GM18858 (cell line): ENCODE measurements around the gene LINC01488.

Experiments used
- ATAC-seq: cut with Tn5 transposase; IDR thresholded peaks from one replicate; pipeline ENCODE4 v1.9.1; 2021; ENCODE audit not compliant: unreplicated experiment

LINC01488 gene

GRCh38 chr11:69481393-69481844 is at the start of gene LINC01488:
Gene LINC01488 (plus strand): TSS chr11:69481663.
- ATAC-seq = no peak

DNA sequence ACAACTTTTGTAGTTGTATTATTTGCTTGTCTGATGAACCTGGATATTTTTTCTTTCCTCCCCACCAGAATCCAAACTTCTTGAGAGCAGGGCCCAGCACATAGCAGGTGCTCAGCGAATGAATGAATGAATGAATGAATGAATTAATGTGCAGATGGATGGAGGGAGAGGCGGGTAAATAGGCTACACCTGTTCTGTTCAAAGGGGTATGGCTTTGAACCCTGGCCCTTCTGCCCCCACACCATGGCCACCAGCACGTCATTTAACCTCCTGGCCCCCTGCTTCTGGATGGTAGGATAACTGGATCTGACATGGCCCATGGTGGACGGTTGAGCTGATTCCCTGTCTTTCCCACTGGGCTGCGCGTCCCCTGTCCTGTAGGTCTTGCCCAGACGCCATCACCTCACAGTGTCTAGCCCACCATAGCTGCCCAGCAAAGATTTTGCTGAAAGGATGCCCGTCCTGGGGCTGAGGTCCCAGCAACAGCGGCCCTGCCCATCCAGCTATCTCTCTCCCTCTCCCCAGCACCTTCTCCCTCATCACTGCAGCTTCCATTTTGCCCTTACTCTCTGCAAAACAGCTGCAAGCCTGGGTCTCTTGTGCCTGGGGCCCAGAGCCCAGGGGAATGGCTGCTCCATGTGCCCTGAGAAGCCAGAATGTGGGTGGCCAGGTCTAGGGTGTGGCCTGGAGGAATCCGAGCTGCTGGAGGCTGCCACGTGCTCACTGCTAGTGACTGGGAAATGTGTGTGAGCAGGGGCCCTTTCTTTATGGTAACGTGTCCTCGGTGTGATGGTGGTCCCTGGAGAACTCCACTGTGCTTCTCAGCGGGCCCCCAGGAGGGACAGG is 49.3 kb upstream of the LINC01488 start:
- ATAC-seq = no peak

GRCh38 chr11:69433741-69434140 is 47.7 kb upstream of the LINC01488 start:
- no peak for ATAC-seq

GRCh38 chr11:69434471-69434931 is 47.0 kb upstream of the LINC01488 start:
- ATAC-seq = no peak

GRCh38 chr11:69435161-69435986 is 46.1 kb upstream of the LINC01488 start:
- ATAC-seq = no peak

DNA sequence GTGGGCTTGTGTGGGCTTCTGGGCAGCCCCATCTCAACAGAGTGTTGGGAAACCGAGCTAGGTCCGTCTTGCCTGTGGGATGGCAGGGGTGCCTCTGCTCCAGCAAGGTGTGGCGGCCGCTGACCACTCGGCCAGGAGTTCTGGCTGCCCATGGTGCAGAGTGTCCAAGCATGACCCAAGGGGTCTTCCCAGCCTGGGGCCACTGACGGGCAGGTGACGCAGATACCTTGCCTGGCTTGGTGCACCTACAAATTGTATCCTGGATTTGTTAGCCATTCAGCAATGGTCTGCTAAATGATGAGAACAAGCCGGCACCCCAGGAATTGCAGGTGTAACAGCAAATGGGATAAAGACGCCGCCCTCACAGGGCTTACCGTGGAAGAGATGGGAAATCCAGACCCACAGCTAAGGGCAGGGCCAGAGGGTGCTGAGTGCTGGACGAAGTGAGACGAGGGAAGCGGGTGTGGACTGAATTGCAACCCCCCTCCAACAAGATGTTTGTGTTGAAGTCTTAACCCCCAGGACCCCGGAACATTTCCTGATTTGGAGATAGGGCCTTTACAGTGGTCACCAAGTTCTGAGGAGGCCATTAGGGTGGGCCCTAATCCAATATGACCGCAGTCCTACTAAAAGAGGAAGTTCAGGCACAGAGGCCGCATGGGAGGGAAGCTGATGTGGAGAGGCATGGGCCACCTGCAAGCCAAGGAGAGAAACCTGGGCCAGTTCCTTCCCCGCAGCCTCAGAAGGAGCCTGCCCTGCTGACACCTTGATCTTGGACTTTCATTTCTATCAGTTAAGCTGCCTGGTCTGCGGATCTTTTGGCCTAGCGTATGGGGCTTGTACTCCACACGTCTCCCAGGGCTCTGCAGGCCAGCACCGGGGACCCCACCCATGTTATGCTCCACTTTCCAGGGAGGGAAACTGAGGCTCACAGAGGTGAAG is 45.2 kb upstream of the LINC01488 start:
- ATAC-seq = no peak

- no peak for ATAC-seq
Observed at GRCh38 chr11:69437001-69437875, 44.2 kb upstream of the LINC01488 start.

DNA sequence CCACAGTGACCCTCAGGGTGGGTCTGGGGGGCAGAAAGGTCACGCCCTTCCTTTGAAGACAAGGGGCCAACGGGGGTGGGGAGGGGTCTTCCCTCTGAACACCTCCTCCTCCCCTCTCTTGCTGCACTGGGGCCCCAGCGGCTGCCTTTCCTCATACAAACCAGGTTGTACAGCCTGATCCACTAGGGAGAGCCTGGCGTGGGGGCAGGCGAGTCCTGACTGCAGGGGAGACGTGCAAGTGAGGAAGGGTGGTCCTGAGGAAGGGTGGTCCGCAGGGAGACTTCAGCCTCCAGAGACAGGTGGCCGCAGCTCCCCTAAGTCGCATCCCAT is 43.6 kb upstream of the LINC01488 start:
- no peak for ATAC-seq

- ATAC-seq = no peak
Observed at GRCh38 chr11:69438286-69438920, 43.1 kb upstream of the LINC01488 start.

DNA sequence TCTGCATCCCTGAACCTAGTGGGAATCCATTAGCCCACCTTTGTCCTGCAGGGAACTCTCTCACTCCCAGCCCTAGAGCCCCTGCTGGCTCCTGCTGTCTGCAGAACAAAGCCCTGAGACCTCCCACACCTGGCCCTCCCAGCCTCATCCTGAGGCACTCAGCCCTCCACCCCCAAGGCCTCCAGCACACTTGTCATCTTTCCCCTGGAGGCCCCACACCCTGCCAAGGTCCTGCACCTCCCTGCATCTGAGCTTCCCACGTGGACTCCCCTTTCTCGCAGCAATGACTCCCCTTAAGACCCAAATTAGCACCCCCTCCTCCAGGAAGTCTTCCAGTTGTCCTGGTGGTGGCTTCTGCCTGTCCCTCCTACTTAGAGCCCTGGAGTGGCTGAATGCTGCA is 42.3 kb upstream of the LINC01488 start:
- ATAC-seq = no peak

DNA sequence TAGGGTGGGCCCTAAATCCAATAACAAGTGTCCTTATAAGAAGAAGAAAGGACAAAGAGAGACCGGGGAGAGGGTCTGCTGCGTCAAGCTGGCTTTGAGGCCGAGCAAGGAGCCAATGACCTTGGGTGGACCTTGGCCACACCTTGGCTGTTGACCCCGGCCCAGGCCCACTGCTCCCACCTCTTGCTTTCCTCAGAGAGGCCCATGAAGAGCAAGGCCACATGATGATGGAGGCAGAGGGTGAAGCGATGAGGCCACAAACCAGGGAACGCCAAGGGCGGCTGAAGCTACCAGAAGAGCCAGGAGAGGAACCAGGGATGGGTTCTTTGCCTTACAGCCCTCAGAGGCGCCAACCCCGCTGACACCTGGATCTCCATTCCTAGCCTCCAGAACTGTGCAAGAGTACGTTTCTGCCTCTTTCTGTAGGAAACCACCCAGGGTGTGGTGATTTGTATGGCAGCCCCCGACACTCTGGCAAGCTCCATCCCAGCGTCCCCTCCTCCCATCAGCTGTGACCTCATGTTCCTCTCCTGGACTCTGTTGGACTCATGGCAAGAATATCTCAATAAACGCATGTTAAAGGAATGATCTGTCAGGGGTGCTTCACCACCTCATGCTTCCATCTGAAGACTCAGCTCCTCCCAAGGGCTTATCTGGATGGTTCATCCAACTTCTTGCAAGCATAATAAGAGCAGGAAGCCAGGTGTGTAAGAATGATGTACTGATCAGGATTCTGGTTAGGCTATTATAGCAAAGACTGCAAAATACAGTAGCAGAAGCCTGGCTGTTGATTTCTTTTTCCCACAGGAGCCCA is 41.6 kb upstream of the LINC01488 start:
- no peak for ATAC-seq

- no peak for ATAC-seq
Observed at GRCh38 chr11:69440876-69441275, 40.6 kb upstream of the LINC01488 start.

- ATAC-seq = no peak
Observed at GRCh38 chr11:69442012-69442806, 39.3 kb upstream of the LINC01488 start.

DNA sequence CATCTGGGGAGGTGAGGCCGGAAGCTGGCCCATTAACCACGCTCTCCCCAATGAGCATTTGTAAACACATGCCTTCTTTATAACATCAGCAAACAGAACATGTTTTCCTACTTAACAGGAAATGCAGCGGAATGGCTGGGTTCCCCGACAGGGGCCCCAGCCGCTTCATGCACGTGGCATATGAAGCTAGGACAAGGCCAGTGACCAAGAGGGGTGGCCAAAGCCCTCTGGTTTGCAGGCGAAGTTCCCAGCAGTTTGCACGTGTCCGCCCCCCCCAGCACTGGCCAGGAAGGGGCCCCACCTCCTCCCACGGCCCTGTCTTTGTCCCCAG is 38.7 kb upstream of the LINC01488 start:
- no peak for ATAC-seq

DNA sequence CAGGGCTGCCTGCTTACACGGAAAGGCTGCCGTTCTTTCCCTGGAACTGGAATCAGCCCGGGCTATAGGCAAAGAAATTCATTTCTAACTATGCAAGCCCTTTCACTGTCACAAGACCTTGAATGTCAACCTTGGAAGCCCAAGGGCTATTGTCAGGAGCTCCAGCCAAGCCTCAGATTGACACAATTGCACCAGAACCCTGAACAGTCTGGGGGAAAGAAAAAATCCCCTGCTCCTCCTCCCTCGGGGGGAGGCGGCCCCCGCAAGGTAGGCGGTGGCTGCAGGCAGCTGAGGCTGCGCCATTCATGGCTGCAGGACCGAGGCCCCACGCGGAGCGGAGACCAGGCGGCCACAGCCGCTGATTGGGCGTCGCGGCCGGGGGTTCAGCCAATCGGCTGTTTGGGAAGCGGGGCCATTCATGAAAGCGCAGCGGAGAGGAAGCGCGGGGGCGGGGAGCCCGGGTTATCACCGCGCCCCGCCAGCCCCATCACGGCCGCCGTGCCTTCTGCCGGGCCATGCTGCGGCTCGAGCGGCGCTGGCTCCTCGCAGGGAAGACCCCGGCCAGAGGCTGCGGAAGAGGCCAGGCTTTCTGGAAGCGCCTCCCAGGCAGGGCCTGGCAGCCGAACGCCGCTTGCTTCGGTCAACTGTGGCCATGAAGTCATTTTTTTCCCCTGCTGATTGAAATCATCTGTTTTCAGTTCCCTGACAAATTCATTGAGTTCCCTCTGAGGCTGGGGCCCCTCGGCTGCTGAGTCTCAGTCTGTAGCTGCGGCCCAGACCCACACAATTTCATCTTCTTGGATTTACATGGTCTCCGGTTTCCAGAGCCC is 38.1 kb upstream of the LINC01488 start:
- ATAC-seq = peak; percentile 85

DNA sequence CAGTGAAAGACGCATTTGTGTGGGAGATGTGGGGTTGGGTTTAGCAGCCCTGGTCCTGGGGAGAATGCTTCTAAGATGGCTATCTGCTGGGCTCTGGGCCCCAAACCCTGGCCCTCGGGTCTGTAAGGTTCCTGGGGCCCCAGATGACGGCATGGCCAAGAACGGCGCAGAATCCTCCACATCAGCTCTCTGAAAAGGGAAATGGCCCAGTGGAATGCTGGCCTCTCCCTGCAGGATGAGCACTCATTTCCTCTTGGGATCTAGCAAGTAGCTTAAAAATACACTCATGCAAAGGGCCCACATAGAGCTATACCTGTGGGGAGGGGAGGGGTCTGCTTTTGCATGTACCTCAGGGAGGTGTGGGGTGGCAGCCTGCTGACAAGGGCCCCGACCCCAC is 37.5 kb upstream of the LINC01488 start:
- ATAC-seq = no peak
